CD14-positive monocyte (primary cell): ENCODE data around the gene CNTNAP5. TPM values are rescaled to one million over a fixed set of nuclear protein-coding genes. Genes with fewer than 3 reads are reported as not detected.

Experiments used
- DNase-seq, 3 donors: peaks; one replicate each; pipeline ENCODE4 v3.0.0-alpha.2; 2011 to 2022
- H2AFZ ChIP-seq: 2 replicates; pipeline ENCODE4 v1.6.0; 2012; ENCODE audit warnings: mild to moderate bottlenecking, low read depth, low read length, inconsistent platforms; ENCODE audit not compliant: insufficient read depth, poor library complexity, severe bottlenecking
- H3K27ac ChIP-seq, 2 donors: 1 replicate in 1 of 2; 2 replicates in 1 of 2; pipeline ENCODE4 v1.5.1; 2012 to 2013; ENCODE audit warnings: low read length in 2 of 2, control low read depth in 1 of 2, inconsistent platforms in 1 of 2, low read depth in 1 of 2, mild to moderate bottlenecking in 1 of 2
- H3K27me3 ChIP-seq, 2 donors: one replicate each; pipeline versions ENCODE4 v1.6.0 to v1.6.1; 2011 to 2013; ENCODE audit warnings: low read length in 2 of 2; ENCODE audit not compliant: control insufficient read depth in 2 of 2, insufficient read depth in 2 of 2
- H3K36me3 ChIP-seq, 2 donors: replicated peaks in 1 of 2; 1 replicate in 1 of 2; 2 replicates in 1 of 2; pipeline versions ENCODE4 v1.5.1 to v1.6.1; 2012 to 2013; ENCODE audit warnings: low read length in 2 of 2, control low read depth in 1 of 2, inconsistent platforms in 1 of 2, mild to moderate bottlenecking in 1 of 2; ENCODE audit not compliant: insufficient read depth in 2 of 2, control insufficient read depth in 1 of 2
- H3K4me1 ChIP-seq, 2 donors: 1 replicate in 1 of 2; 2 replicates in 1 of 2; pipeline versions ENCODE4 v1.5.1 to v1.6.1; 2012 to 2013; ENCODE audit warnings: low read length in 2 of 2, control low read depth in 1 of 2, inconsistent platforms in 1 of 2, mild to moderate bottlenecking in 1 of 2, moderate library complexity in 1 of 2; ENCODE audit not compliant: insufficient read depth in 2 of 2, control insufficient read depth in 1 of 2
- H3K4me2 ChIP-seq: replicated peaks from 2 replicates; pipeline ENCODE3; 2012; ENCODE audit warnings: low read length, moderate library complexity, mild to moderate bottlenecking; ENCODE audit not compliant: poor library complexity, severe bottlenecking; ENCODE audit errors: extremely low read depth
- H3K4me3 ChIP-seq, 3 experiments: fragments of 200-600 bp in 1 of 3; sonication (generic) in 1 of 3; replicated peaks in 1 of 3; 1 replicate in 2 of 3; 2 replicates in 1 of 3; pipeline ENCODE4 v1.5.1; 2011 to 2013; ENCODE audit warnings: low read length in 3 of 3, mild to moderate bottlenecking in 3 of 3, control low read depth in 2 of 3, low read depth in 2 of 3, inconsistent platforms in 1 of 3, moderate library complexity in 1 of 3
- H3K79me2 ChIP-seq: 2 replicates; pipeline ENCODE4 v1.6.0; 2012; ENCODE audit warnings: mild to moderate bottlenecking, control low read depth, inconsistent platforms, low read length, moderate library complexity; ENCODE audit not compliant: insufficient read depth
- H3K9ac ChIP-seq: 2 replicates; pipeline ENCODE4 v1.6.0; 2017; ENCODE audit warnings: low read length, mild to moderate bottlenecking; ENCODE audit not compliant: insufficient read depth, poor library complexity, severe bottlenecking
- H3K9me3 ChIP-seq, 2 donors: replicated peaks in 1 of 2; 1 replicate in 1 of 2; 2 replicates in 1 of 2; pipeline versions ENCODE4 v1.5.1 to v1.6.1; 2012 to 2013; ENCODE audit warnings: low read length in 2 of 2, control low read depth in 1 of 2; ENCODE audit not compliant: control insufficient read depth in 1 of 2, insufficient read depth in 1 of 2
- H4K20me1 ChIP-seq: 2 replicates; pipeline ENCODE4 v1.6.0; 2012; ENCODE audit warnings: mild to moderate bottlenecking, low read length, control low read depth, moderate library complexity; ENCODE audit not compliant: insufficient read depth
- H3K27ac Mint-ChIP-seq, 7 donors: one replicate each; pipeline ENCODE4 v1.8.0; 2020; ENCODE audit warnings: mild to moderate bottlenecking in 7 of 7, mixed read lengths in 7 of 7, moderate library complexity in 6 of 7, inconsistent platforms in 2 of 7
- H3K27me3 Mint-ChIP-seq, 3 donors: one replicate each; pipeline ENCODE4 v1.8.0; 2021 to 2022; ENCODE audit warnings: low read depth in 3 of 3, mild to moderate bottlenecking in 3 of 3, mixed read lengths in 3 of 3, moderate library complexity in 3 of 3, inconsistent platforms in 1 of 3
- H3K36me3 Mint-ChIP-seq, 2 donors: one replicate each; pipeline ENCODE4 v1.8.0; 2020; ENCODE audit warnings: mixed read lengths in 2 of 2, inconsistent platforms in 1 of 2, mild to moderate bottlenecking in 1 of 2
- H3K4me1 Mint-ChIP-seq: one replicate; pipeline ENCODE4 v1.8.0; 2020; ENCODE audit warnings: mild to moderate bottlenecking, mixed read lengths
- H3K4me3 Mint-ChIP-seq, 2 donors: one replicate each; pipeline ENCODE4 v1.8.0; 2020; ENCODE audit warnings: mild to moderate bottlenecking in 2 of 2, mixed read lengths in 2 of 2, moderate library complexity in 1 of 2
- H3K9me3 Mint-ChIP-seq, 7 donors: one replicate each; pipeline ENCODE4 v1.8.0; 2020 to 2022; ENCODE audit warnings: mixed read lengths in 7 of 7, mild to moderate bottlenecking in 6 of 7, moderate library complexity in 6 of 7, inconsistent platforms in 2 of 7
- CTCF ChIP-seq: fragments of 200-600 bp; IDR thresholded peaks from one replicate; pipeline ENCODE4 v1.8.0; 2022; ENCODE audit warnings: antibody characterized with exemption, mild to moderate bottlenecking
- WGBS: methylation state at CpG from one replicate; pipeline ENCODE4 v1.1.5; 2013; ENCODE audit warnings: missing lambda C conversion rate; ENCODE audit not compliant: insufficient coverage; 5-methylcytosine and 5-hydroxymethylcytosine counted together
- intact Hi-C, 2 donors: fragments of 100-400 bp; cut with micrococcal nuclease; formaldehyde crosslinking; loops; one replicate each; pipeline versions ENCODE4 v1.15.0 to v1.15.1; 2023
- polyA plus RNA-seq, 3 donors: library from polyadenylated mRNA; depleted of rRNA in 1 of 3; unstranded in 2 of 3; stranded (reverse) in 1 of 3; fragments of 300-500 nt in 2 of 3; fragments of >200 nt in 1 of 3; fragmentation: Illumina TruSeq in 2 of 3; gene quantifications; 1 replicate in 2 of 3; 2 replicates in 1 of 3; pipeline ENCODE4 v1.2.3, GENCODE V29; 2012 to 2021

The CNTNAP5 gene
- polyA plus RNA-seq, 3 donors = not detected

GRCh38 chr2:124923097-124923496 is 898.0 kb downstream of the CNTNAP5 start:
- Histone ChIP-seq H3K4me2 (no peak overlapping the region), H3K27me3 (no peaks in the 10 kb centered on the region), H3K27ac (no peak overlapping the region), H3K4me1 (no peaks in the 10 kb centered on the region), H4K20me1 (no peaks in the 10 kb centered on the region), H3K79me2 (no peaks in the 10 kb centered on the region), H3K9me3 (peaks cover 4 to 7% of the 10 kb centered on the region in 2 donors), H2AFZ (no peak overlapping the region), H3K9ac (no peak overlapping the region), H3K36me3 (no peaks in the 10 kb centered on the region), H3K4me3 (no peak overlapping the region)
- H3K4me1 Mint-ChIP-seq = no peaks in the 10 kb centered on the region
- H3K9me3 Mint-ChIP-seq = peaks cover 0 to 12% (median 5%) of the 10 kb centered on the region in 7 donors
- intact Hi-C loops = no loop called here
- WGBS = 100% methylated on average over 2 of the region's 3 CpGs
- no peak overlapping the region for H3K27ac Mint-ChIP-seq
- H3K27me3 Mint-ChIP-seq = peaks cover 0 to 2% (median 0%) of the 10 kb centered on the region in 3 donors
- no peaks in the 10 kb centered on the region for H3K36me3 Mint-ChIP-seq
- no peak for DNase-seq
- no peak for TF ChIP-seq CTCF
- no peak overlapping the region for H3K4me3 Mint-ChIP-seq

GRCh38 chr2:124933883-124934282 is 908.8 kb downstream of the CNTNAP5 start:
- no peaks in the 10 kb centered on the region for H3K27me3 ChIP-seq
- intact Hi-C loops = no loop called here
- H3K36me3 Mint-ChIP-seq = no peaks in the 10 kb centered on the region
- no peaks in the 10 kb centered on the region for H3K4me1 Mint-ChIP-seq
- H2AFZ ChIP-seq = no peak overlapping the region
- H3K4me1 ChIP-seq = no peaks in the 10 kb centered on the region
- H3K4me3 ChIP-seq = no peak overlapping the region
- DNase-seq = no peak
- peaks cover 0 to 11% (median 2%) of the 10 kb centered on the region in 7 donors for H3K9me3 Mint-ChIP-seq
- H4K20me1 ChIP-seq = no peaks in the 10 kb centered on the region
- no peaks in the 10 kb centered on the region for H3K9me3 ChIP-seq
- H3K4me3 Mint-ChIP-seq = no peak overlapping the region
- no peak overlapping the region for H3K27ac ChIP-seq
- no peaks in the 10 kb centered on the region for H3K27me3 Mint-ChIP-seq
- WGBS = 75% methylated on average over 1 of the region's 1 CpG
- H3K79me2 ChIP-seq = no peaks in the 10 kb centered on the region
- no peaks in the 10 kb centered on the region for H3K36me3 ChIP-seq
- no peak overlapping the region for H3K4me2 ChIP-seq
- H3K9ac ChIP-seq = no peak overlapping the region
- no peak overlapping the region for H3K27ac Mint-ChIP-seq
- TF ChIP-seq CTCF = no peak
